Right kidney (tissue), 1 donor: ENCODE data around the gene FEN1.

Experiments
- DNase-seq: peaks from one replicate; pipeline ENCODE4 v3.0.0-alpha.2; 2016

The FEN1 gene

GRCh38 chr11:61841636-61842527 lies 49.2 kb downstream of the FEN1 start:
- DNase-seq = no peak

- no peak for DNase-seq
Observed at GRCh38 chr11:61842528-61842820, 49.8 kb downstream of the FEN1 start.

- DNase-seq = no peak
Observed at GRCh38 chr11:61844909-61845565, 52.3 kb downstream of the FEN1 start.

GRCh38 chr11:61846362-61847020 lies 53.8 kb downstream of the FEN1 start:
- no peak for DNase-seq
